CD4-positive, alpha-beta T cell (primary cell): ENCODE results near the gene AGBL4. TPM values are rescaled to one million over a fixed set of nuclear protein-coding genes. Genes with fewer than 3 reads are reported as not detected.

Source experiments
- ATAC-seq: fragments of 200-7000 bp; cut with Tn5 transposase; one replicate; pipeline ENCODE4 v1.10.0; 2022; ENCODE audit warnings: mild to moderate bottlenecking; ENCODE audit not compliant: poor library complexity
- CTCF ChIA-PET: fragments of 350-600 bp; sonication (Branson Sonifier 250); formaldehyde crosslinking; loops from one replicate; lab custom pipeline; 2021; ENCODE audit warnings: antibody characterized with exemption, inconsistent platforms; lab: Charles Lee
- POLR2A ChIA-PET: fragments of 350-600 bp; sonication (Branson Sonifier 250); formaldehyde crosslinking; loops from one replicate; lab custom pipeline; 2021; ENCODE audit warnings: antibody characterized with exemption, inconsistent platforms; lab: Charles Lee
- DNase-seq, 14 experiments: peaks; one replicate each; pipeline ENCODE4 v3.0.0-alpha.2; 2013 to 2020; ENCODE audit warnings: mixed read lengths in 2 of 14
- H3K27ac ChIP-seq, 2 donors: one replicate each; pipeline versions ENCODE4 v1.5.1 to v1.7.0; 2013; ENCODE audit warnings: low read length in 2 of 2, low read depth in 1 of 2, mild to moderate bottlenecking in 1 of 2
- H3K27me3 ChIP-seq, 2 experiments: 1 replicate in 1 of 2; 2 replicates in 1 of 2; pipeline versions ENCODE4 v1.6.1 to v1.7.0; 2013; ENCODE audit warnings: low read length in 2 of 2, control low read depth in 1 of 2, mild to moderate bottlenecking in 1 of 2, moderate library complexity in 1 of 2; ENCODE audit not compliant: insufficient read depth in 2 of 2, control insufficient read depth in 1 of 2
- H3K36me3 ChIP-seq: one replicate; pipeline ENCODE4 v1.6.1; 2013; ENCODE audit warnings: low read length, control low read depth; ENCODE audit not compliant: insufficient read depth
- H3K4me1 ChIP-seq: one replicate; pipeline ENCODE4 v1.6.1; 2013; ENCODE audit warnings: low read length, control low read depth; ENCODE audit not compliant: insufficient read depth
- H3K4me3 ChIP-seq: one replicate; pipeline ENCODE4 v1.5.1; 2013; ENCODE audit warnings: mild to moderate bottlenecking, low read length, moderate library complexity
- H3K9me3 ChIP-seq, 2 experiments: 1 replicate in 1 of 2; 2 replicates in 1 of 2; pipeline versions ENCODE4 v1.6.1 to v1.7.0; 2013; ENCODE audit warnings: low read length in 2 of 2, mild to moderate bottlenecking in 2 of 2, control low read depth in 1 of 2, moderate library complexity in 1 of 2; ENCODE audit not compliant: control insufficient read depth in 1 of 2, insufficient read depth in 1 of 2
- H3K27ac Mint-ChIP-seq: one replicate; pipeline ENCODE4 v1.8.0; 2020; ENCODE audit warnings: mixed read lengths
- H3K27me3 Mint-ChIP-seq: one replicate; pipeline ENCODE4 v1.8.0; 2021; ENCODE audit warnings: mixed read lengths
- H3K36me3 Mint-ChIP-seq: one replicate; pipeline ENCODE4 v1.8.0; 2021; ENCODE audit warnings: low read depth, mixed read lengths
- H3K4me1 Mint-ChIP-seq: one replicate; pipeline ENCODE4 v1.8.0; 2021; ENCODE audit warnings: low read depth, mixed read lengths
- H3K4me3 Mint-ChIP-seq: one replicate; pipeline ENCODE4 v1.8.0; 2020; ENCODE audit warnings: mild to moderate bottlenecking, mixed read lengths
- H3K9me3 Mint-ChIP-seq: one replicate; pipeline ENCODE4 v1.8.0; 2020; ENCODE audit warnings: mixed read lengths
- CTCF ChIP-seq: fragments of 200-600 bp; IDR thresholded peaks from one replicate; pipeline ENCODE4 v1.8.0; 2022; ENCODE audit warnings: antibody characterized with exemption, mild to moderate bottlenecking
- intact Hi-C, 2 experiments: fragments of 100-400 bp; cut with DNase I in 1 of 2; cut with micrococcal nuclease in 1 of 2; formaldehyde crosslinking; loops; one replicate each; pipeline versions ENCODE4 v1.15.1 to v1.9.0; 2023 to 2025; cut with DNase I, micrococcal nuclease
- total RNA-seq, 174 experiments: library from RNA in 2 of 174; stranded (reverse) in 2 of 174; gene quantifications; one replicate each; pipeline ENCODE4 v1.2.3 and lab custom pipeline; 2021 to 2026

AGBL4 gene
- total RNA-seq, 2 experiments from 2014 or later = 0.11 TPM; not detected in 1

- POLR2A ChIA-PET = no interaction called here
- H3K36me3 ChIP-seq = no peaks in the 10 kb centered on the region
- H3K9me3 ChIP-seq = no peaks in the 10 kb centered on the region
- H3K4me3 ChIP-seq = no peak overlapping the region
- H3K4me1 ChIP-seq = no peaks in the 10 kb centered on the region
- no peak for TF ChIP-seq CTCF
- no peak overlapping the region for H3K27ac ChIP-seq
- H3K4me3 Mint-ChIP-seq = no peak overlapping the region
- H3K4me1 Mint-ChIP-seq = no peaks in the 10 kb centered on the region
- DNase-seq (no peak), ATAC-seq (no peak)
- H3K36me3 Mint-ChIP-seq = no peaks in the 10 kb centered on the region
- H3K27ac Mint-ChIP-seq = no peak overlapping the region
- peaks cover 7% of the 10 kb centered on the region for H3K27me3 Mint-ChIP-seq
- no peaks in the 10 kb centered on the region for H3K9me3 Mint-ChIP-seq
- CTCF ChIA-PET = no interaction called here
- intact Hi-C loops = no loop called here
- no peaks in the 10 kb centered on the region for H3K27me3 ChIP-seq
Observed at GRCh38 chr1:48790397-48790796, 1233.4 kb downstream of the AGBL4 start.

- Histone ChIP-seq H3K36me3 (no peaks in the 10 kb centered on the region), H3K4me1 (no peaks in the 10 kb centered on the region), H3K27me3 (no peaks in the 10 kb centered on the region), H3K27ac (no peak overlapping the region), H3K9me3 (no peaks in the 10 kb centered on the region), H3K4me3 (no peak overlapping the region)
- ChIA-PET CTCF (no interaction called here), POLR2A (no interaction called here)
- Mint-ChIP-seq H3K27me3 (peaks cover 7% of the 10 kb centered on the region), H3K4me3 (no peak overlapping the region), H3K27ac (no peak overlapping the region), H3K4me1 (no peaks in the 10 kb centered on the region), H3K36me3 (no peaks in the 10 kb centered on the region), H3K9me3 (no peaks in the 10 kb centered on the region)
- DNase-seq (no peak), ATAC-seq (no peak)
- intact Hi-C loops = loop anchor here in 1 of 2 experiments (10.0 kb wide), 1 partner anchor 65 kb away; no protein-coding TSS in a partner anchor
- TF ChIP-seq CTCF = no peak
Observed at GRCh38 chr1:48789903-48790302, 1233.9 kb downstream of the AGBL4 start.

GRCh38 chr1:48785869-48786268 is 1237.9 kb downstream of the AGBL4 start:
- intact Hi-C loops = loop anchor here in 1 of 2 experiments (10.0 kb wide), 1 partner anchor 61 kb away; no protein-coding TSS in a partner anchor
- Mint-ChIP-seq H3K36me3 (no peaks in the 10 kb centered on the region), H3K27ac (no peak overlapping the region), H3K4me3 (no peak overlapping the region), H3K27me3 (peaks cover 7% of the 10 kb centered on the region), H3K4me1 (no peaks in the 10 kb centered on the region), H3K9me3 (no peaks in the 10 kb centered on the region)
- TF ChIP-seq CTCF = no peak
- no peak overlapping the region for H3K4me3 ChIP-seq
- CTCF ChIA-PET = no interaction called here
- POLR2A ChIA-PET = no interaction called here
- H3K4me1 ChIP-seq = no peaks in the 10 kb centered on the region
- no peaks in the 10 kb centered on the region for H3K36me3 ChIP-seq
- no peak overlapping the region for H3K27ac ChIP-seq
- DNase-seq = no peak
- no peaks in the 10 kb centered on the region for H3K27me3 ChIP-seq
- ATAC-seq = no peak
- H3K9me3 ChIP-seq = no peaks in the 10 kb centered on the region
